Stimulated activated CD4-positive, alpha-beta T cell treated with anti-CD3 and anti-CD28 coated beads, TNF-alpha, amount 100 ng/mL, for 1 hour (primary cell): ENCODE data around the gene KIF21A.
"Not testable (repeated sequence)": the region's sequence is repeated elsewhere in the genome, so short reads cannot be mapped to it uniquely, and the experiment has no call there.

Source experiments
- DNase-seq, 3 donors: peaks; one replicate each; pipeline ENCODE4 v3.0.0-alpha.2; 2020; ENCODE audit warnings: low read depth in 3 of 3, low spot score in 1 of 3

KIF21A gene

DNA sequence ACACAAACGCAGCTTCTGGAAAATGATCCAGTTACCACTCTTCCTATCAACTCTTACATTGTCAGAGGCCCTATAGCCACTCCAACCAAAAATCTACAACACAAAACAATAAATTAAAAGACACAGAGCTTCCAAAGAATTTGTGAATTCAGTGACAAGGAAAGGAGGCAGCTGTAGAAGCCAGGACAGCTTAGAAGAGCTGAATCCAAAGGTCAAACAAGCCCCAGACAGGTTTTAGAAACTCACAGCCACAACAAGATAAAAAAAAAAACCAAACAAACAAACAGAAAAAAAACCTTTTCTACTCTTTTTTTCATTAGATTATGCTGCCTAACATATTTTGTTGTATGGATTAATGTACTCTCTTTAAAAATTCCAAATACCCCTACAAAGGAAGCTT lies 94.4 kb downstream of the KIF21A start:
- no peak for DNase-seq

DNA sequence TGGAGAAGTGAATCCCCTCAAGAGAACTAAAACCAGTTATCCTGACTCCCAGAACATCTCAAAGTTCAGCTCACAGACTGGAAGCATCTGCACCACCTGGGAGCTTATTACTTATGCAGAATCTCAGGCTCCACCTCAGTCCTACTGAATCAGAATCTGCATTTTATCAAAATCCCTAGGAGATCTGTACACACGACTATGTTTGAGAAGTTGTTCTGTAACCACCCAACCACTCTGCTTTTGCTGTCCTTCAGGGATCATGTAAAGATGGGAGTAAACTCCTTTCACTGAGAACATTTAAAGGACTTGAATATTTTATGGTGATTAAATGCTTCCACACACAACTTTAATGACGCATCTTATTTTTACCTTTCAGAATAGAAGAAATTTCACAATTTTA lies 98.0 kb downstream of the KIF21A start:
- no peak for DNase-seq

DNA sequence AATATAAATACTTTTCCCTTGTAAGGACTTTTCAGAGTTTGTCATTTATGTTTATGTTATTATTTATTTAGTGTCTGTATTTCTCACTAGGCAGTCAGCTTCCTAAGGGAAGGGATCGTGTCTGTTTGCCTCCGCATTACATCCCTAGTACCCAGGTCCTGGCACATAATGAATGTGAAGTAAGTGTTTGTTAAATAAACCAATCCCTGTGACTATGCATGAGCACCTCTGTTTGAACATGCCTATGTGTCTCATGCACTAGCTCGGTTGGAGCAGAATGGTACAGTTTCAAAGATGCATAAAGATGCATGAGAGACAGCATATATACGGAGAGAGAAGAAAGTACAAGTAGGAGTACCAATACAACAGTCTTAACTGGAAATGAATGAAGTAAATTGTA lies 99.3 kb downstream of the KIF21A start:
- no peak for DNase-seq

DNA sequence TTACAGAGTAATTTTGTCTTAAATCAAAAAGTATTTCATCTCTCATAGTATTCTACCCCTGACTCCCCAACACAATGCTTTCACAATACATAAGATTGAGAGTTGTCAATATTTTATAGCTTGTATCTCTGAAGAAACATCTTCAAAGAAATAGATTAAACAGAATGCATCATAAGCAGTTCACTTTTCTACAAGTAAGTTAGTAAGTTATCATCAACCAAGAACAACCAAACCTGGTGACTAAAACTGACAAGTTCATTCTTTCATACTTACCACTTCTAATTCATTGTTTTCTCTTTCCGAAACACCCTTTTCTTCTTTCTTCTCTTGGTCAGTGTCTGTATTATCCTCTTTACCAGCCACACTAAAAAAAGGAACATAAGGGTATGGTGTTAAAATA lies 101.2 kb downstream of the KIF21A start:
- no peak for DNase-seq

DNA sequence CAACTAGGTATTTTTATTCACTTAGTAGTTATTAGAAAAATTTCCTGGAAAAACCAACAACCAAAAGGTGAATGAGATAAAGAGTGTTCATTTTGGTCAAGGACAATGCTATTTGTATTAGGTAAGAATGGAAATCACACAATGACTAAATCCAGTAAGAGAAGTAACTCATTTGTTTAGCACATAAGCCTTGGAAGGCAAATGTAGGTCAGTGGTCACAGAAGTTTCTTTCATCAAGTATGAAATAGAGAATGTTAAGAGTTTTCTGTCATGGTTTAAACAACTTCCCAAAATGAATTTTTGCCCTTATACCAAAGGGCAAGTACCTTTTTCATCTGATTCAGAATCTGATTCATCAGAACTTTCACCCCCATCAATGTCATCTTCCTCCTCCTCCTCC lies 101.7 kb downstream of the KIF21A start:
- no peak for DNase-seq

DNA sequence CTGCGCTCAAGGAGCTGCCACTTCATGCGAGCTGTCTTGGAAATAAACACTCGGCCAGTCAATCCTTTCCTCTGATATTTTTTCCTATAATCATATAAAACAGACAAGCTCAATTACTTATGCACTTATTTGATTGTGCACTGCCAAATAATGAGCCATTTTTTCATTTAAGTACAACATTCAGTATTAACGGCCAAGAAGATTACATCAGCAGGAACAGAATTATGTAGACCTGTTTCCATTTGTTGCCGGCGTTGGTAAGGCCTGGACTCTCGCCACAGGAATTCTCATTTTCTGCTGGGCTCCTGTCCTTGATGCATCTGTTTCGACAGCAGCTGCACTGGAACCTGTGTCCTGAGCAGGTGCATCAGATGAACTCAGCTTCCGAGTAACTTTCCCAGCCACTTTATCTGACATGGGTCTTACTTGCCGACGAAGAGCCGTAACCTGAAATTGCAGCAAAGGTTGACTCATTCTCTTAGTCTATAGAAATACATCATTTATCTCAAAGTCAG lies 110.2 kb downstream of the KIF21A start:
- DNase-seq, result no peak

DNA sequence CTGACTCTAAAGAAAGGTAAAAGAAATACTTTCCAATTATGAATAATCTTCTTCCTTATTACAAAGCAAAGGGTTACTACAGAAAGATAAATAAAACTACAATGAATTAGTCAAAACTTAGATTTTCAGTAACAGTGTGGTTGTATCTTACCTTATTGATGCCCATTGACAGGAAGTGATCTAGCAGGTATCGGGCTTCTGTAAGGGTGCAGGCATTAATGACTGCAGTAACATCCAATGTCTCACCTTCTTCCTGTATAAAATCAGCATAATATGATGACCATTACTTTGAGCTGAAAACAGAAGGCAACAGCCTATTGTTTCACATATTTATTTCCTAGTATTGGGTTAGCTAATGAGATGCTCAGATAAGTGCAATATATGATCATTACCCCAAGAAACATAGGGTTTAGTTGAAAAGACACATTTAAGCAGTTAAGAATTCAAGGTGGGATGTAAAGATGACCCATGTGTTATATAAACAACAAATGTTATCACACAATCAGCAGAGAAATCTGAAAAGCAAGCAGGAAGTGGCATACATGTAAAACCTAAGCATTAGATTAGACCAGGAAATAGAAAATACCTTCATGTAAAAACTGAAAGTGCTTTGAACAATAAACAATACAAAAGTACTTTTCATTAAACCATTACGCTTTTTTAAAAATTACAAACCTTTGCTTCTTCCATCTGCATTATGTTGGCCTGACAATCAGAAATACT lies 111.2 kb downstream of the KIF21A start:
- DNase-seq, result no peak

DNA sequence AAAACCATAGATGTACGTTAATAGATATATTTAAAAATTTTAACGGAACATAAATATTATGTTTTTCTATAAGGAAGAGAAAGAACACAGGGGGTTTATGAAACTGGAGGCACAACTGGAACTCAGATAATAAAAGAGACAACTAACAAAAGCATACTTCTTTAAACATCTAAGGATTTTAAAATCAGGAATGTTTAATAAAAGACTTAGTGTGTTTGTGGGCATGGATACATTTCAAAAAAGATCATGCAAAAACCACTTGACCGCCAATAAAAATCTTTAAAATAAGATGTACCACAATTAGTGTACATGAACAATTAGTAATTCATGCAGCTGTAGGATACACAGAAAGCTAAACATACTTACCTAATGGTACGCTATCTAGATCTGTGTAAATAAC lies 113.0 kb downstream of the KIF21A start:
- DNase-seq, result no peak

DNA sequence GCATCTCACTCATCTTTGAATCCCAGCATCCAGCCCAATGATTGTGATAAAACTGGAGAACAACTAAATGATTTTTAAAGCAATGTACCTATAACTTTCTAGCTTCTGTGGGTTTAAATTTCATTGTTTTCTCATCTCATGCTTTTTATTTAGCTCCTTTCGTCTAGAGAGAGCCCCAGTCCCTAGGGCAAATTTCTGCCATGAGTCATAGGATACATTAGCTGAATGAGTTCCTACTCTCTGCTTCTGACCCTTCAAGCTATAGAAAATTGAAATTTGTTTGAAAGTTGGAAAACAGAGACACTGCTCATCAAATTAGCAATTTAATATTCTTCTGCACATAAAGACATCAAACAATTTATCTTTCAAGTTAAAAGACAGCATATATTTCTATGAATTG lies 113.9 kb downstream of the KIF21A start:
- DNase-seq, result no peak

DNA sequence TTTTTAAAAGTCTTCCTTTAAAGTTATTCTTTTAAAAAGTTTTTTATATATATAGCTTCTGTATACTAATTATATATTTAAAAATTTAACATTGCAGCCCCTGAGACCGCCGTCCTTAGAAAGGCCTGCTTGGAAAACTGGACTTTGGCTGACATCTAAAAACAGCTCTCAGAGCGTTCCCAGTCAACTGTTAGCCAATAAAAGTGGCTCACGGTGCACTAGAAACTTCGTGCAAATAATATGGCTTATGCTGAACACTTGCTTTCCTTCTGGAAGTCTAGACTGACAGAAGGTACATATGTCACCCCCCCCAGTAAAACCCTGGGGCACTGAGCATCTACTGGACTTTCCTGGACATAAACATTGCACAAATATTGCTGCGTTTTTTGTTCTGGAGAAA lies 115.0 kb downstream of the KIF21A start:
- no peak for DNase-seq

DNA sequence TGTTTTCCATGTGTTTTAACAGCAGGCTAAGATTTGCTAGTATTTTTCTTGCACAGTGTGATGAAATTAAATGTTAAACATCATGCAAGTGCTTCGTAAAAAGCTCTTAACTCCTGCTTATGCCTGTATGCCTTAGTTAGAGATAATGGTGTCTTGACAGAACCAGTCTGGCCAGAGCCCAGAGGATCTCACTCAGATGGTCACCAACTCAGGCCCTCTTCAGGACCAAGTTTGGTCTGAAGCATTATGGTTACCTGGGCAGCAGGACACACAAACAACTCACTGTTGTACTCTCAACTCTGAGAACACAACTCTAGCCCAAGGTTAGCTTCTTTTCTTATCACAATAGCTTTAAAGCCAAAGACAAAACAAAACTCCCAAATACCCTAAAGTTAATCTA lies 115.4 kb downstream of the KIF21A start:
- DNase-seq, result no peak

DNA sequence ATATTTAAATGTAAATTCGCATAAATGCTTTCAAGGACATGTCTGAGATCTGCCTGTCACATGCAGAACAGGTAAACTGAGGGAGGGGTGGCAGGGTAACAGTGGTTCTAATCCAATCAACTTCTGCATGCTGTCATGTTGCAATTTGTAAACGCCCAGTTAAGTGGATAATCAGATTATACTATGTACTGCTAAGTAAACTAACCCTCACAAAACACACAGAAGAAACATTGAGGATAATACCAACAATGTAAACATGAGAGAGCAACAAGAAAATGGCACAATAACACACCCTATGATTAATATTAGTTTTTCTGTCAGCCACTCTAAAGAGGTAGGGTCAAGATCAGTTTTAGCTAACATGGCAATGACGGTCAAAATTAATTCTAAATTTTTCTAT lies 123.7 kb downstream of the KIF21A start:
- DNase-seq, result no peak

DNA sequence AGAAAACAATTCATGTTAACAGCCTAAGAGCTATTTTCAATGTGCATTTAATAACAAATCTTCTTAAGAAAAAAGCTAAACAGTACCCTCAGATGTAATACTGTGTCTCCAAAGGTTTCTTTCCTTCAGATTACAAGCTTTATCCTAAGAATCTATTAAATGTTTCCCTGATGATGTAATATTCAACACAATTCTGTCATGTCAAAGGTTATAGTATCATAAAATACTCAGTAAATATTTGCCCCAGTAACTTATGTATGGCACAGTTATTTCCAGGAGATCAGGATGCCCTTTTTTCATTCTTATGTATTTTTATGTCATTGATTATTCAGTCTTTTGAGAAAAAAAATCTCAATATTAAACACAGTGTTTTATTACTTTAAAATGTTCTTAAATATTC lies 128.4 kb downstream of the KIF21A start:
- DNase-seq, result no peak

DNA sequence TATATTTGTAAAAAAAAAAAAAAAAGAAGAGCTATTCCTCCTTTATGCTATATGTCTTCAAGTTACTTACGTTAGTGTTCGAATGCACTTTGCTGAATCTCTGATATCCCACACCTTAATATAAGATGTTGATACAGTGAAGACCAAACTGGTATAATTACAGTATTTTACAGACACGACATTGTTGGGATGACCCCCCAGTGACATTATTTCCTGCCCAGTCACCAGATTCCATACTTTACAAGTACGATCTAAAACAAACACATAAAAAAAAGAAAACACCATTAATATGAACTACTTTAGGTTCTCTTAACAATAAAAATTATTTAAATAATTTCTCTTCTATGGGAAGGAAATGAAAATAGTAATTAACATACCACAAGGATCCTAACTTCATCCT lies 133.4 kb downstream of the KIF21A start:
- DNase-seq, result no peak

DNA sequence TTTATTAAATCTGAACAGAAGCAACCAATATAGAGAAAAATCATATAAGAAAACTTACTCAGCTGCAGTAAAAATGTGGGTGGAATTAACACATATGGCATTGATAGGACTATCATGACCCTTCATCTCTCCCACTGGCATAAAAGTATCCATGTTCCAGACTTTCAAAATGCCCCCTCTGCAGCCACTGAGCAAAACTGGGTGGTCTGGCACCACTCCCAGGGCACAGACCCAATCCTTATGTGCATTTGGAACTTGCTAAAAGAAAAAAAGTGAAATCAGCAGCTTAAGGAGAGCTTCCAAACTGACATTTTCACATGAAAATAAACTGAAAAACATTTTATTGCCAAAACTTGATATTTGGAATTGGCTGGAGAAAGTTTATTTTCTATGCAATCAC lies 141.5 kb downstream of the KIF21A start:
- no peak for DNase-seq

DNA sequence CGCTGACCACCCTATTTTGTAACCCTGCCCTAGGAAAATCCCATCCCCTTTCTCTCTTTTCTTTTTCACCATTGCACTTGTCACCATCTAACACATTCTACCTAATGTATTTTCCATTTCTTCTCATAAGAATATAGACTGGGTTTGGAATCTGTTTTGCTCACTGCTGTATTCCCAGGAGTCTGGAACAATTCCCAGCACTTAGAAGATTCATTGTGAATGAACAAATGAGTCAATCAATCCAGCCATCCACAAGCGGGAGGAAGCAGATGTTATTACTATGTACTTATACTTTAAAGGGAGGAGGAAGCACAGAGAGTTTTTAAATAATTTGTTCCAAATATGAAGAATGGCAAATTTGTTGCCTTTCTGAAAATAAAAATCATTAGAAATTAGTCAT lies 142.1 kb downstream of the KIF21A start:
- no peak for DNase-seq

DNA sequence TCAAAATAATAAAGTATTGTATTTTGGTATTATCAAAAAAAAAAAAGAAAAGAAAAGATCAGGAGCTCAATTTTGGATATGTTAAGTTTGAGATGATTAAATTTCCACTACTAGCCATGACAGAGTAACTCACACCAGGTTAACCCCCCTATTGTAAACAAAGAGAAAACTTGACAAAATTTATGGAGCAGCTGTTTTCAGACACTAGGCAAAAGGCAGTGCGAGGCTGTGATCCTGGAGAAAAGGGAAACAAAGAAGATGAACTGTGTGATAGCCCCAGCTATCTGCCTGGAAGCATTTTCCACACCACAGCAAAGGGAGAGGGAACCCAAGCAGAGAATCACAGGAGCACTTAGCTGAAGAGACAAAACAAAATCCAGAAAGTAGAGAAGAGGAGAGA lies 145.0 kb downstream of the KIF21A start:
- DNase-seq, result no peak

DNA sequence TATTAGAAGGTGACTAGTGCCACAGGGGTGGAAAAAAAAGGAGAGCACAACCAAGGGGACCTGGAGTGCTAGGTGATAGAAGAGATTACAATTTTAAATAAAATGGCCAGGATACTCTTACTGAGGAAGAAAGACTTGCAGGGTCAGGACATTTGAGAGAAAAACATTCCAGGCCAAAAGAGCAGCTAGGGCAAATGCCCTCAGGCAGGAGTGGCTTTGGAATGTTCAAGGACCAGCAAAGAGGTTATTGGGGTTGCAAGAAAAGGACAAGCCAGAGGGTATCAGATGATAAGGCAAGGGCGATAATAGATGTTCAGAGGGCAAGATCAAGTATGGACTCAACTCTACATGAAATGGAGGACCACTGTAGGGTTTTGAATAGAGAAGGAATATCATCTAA lies 146.4 kb downstream of the KIF21A start:
- DNase-seq, result no peak

DNA sequence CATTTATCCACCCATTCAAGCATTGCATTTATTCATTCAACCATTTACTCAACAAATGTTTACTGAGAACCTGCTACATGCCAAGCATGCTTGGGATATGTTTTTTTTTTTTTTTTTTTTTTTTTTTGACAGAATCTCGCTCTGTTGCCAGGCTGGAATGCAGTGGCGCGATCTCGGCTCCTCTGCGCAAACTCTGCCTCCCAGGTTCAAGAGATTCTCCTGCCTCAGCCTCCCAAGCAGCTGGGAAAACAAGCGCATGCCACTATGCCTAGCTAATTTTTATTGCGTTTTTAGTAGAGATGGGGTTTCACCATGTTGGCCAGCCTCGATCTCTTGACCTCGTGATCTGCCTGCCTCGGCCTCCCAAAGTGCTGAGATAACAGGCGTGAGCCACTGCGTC lies 147.3 kb downstream of the KIF21A start:
- not testable (repeated sequence) for DNase-seq

DNA sequence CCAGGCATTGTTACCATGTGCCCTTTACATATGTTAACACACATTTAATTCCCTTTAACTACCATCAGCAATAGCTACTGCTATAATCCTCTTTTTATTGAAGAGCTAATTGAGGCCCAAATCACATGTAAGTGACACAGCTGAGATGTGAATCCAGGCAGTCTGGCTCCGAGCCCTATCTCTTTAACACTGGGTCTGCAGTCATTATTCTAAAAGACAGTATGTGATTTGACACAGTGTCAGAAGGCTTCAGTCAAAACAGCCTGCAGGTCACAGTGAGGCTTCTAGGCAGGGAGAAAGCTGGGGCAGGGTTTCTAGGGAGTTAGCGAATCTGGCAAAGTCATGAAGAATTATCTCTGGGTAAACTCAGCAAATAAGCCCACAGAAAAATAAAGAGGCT lies 148.2 kb downstream of the KIF21A start:
- DNase-seq, result no peak

DNA sequence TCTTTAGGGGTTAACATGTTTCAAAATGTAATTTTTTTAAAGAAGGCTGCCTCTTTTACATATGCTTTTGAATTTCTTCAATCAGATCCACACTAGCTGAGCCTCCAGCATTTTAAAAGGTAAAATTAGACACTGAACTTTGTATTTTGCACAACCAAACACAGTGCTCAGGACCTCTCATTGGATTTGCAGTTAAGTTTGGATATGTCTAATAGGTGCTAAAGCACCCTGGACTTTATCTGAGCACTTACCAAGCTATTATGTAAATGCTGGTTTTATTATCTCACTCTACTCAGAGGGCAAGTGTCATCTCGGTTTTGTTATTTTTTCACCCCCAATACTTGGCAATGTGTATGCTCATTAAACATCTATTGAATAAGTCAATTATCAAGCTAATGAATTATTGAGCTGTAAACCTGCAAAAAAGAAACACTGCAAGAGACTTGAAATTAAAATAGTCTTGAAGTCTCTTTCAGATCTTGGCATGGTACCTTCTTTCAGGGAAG lies 150.7 kb downstream of the KIF21A start:
- DNase-seq, result no peak

DNA sequence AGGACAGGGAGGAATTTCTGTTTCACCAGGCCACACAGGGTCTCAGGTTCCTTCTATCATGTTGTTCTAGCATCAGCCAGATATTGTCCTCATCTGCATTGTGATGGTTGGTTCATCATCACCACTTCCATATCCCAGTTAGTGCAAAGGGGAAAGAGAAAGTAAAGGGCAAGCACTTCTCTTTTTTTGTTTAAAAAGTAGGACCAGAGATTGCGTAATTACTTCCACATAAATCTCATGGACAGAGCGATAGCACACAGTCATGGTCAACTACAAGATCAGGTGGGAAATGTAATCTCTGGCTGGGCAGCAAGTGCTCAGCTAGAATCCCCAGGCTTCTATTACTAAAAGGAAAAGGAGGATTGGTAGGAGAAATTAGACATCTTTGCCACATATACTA lies 155.1 kb downstream of the KIF21A start:
- no peak for DNase-seq

DNA sequence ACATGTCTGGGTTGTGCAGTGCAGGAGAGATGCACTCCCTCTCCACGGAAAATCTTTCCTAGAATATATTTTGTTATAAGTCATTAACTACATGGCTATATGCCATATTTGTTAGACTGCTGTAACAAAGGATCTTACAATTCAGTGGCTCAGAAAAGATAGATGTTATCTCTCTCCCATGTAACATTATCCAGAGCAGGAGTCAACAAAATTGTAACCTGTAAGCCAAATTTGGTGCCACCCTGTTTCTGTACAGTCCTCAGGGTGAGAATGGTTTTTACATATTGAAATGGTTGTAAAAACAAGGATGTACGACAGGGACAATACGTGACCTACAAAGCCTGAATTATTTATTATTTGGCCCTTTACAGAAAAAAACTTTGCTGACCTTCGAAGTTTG lies 155.5 kb downstream of the KIF21A start:
- no peak for DNase-seq
